Subcutaneous abdominal adipose tissue (tissue), 5 donors: Measurements from ENCODE around the gene TCAP.

ENCODE experiments used
- H3K27ac ChIP-seq: one replicate; pipeline ENCODE4 v1.7.0; 2013; ENCODE audit warnings: low read depth, mild to moderate bottlenecking, inconsistent platforms, low read length, moderate library complexity
- H3K27me3 ChIP-seq, 5 donors: one replicate each; pipeline ENCODE4 v1.7.0; 2013; ENCODE audit warnings: low read length in 5 of 5, inconsistent platforms in 1 of 5; ENCODE audit not compliant: control insufficient read depth in 5 of 5, insufficient read depth in 4 of 5
- H3K36me3 ChIP-seq, 5 donors: one replicate each; pipeline ENCODE4 v1.7.0; 2013; ENCODE audit warnings: low read length in 5 of 5; ENCODE audit not compliant: control insufficient read depth in 5 of 5, insufficient read depth in 5 of 5
- H3K4me1 ChIP-seq, 5 donors: one replicate each; pipeline ENCODE4 v1.7.0; 2013; ENCODE audit warnings: low read length in 5 of 5, mild to moderate bottlenecking in 3 of 5, moderate library complexity in 1 of 5; ENCODE audit not compliant: control insufficient read depth in 5 of 5, insufficient read depth in 5 of 5
- H3K4me3 ChIP-seq, 5 donors: one replicate each; pipeline ENCODE4 v1.7.0; 2013; ENCODE audit warnings: low read length in 5 of 5, low read depth in 1 of 5
- H3K9ac ChIP-seq, 5 donors: one replicate each; pipeline ENCODE4 v1.7.0; 2013; ENCODE audit warnings: low read length in 5 of 5, mild to moderate bottlenecking in 4 of 5, moderate library complexity in 3 of 5
- H3K9me3 ChIP-seq, 5 donors: one replicate each; pipeline ENCODE4 v1.7.0; 2013; ENCODE audit warnings: low read length in 5 of 5; ENCODE audit not compliant: control insufficient read depth in 5 of 5
- donor health status: healthy.
- donor health status: healthy.
- donor health status: healthy.
- donor health status: healthy.
- donor health status: healthy.

Gene TCAP

DNA sequence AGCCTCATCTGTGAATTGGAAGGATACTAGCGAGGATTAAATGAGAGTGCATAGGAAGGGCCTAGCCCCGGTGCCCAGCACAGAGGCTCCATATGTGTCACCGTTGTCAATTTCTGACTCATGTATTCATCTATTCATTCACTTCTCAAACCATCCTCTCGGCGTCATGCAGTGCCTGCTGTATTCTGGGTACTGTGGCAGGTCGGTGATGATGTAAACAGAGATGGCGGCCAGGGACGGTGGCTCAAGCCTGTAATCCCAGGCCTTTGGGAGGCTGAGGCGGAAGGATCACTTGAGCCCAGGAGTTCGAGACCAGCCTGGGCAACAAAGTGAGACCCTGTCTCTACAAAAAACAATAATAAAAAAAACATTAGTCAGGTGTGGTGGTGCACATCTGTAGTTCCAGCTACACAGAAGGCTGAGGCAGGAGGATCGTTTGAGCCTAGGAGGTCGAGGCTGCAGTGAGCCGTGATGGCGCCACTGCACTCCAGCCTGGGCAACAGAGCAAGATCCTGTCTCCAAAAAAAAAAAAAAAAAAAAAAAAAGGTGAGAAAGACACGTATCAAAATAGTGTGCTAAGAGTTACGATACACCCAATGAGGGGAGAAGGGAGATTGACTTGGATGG is 42.7 kb upstream of the TCAP start:
- Histone ChIP-seq H3K36me3 (no peaks in the 10 kb centered on the region), H3K9me3 (no peaks in the 10 kb centered on the region), H3K27me3 (peaks cover 0 to 23% (median 21%) of the 10 kb centered on the region in 5 donors), H3K4me3 (peak overlapping the region in 2 of 5 donors; percentile 17 to 28), H3K4me1 (peaks cover 3 to 42% (median 37%) of the 10 kb centered on the region in 5 donors), H3K27ac (no peak overlapping the region), H3K9ac (no peak overlapping the region)

DNA sequence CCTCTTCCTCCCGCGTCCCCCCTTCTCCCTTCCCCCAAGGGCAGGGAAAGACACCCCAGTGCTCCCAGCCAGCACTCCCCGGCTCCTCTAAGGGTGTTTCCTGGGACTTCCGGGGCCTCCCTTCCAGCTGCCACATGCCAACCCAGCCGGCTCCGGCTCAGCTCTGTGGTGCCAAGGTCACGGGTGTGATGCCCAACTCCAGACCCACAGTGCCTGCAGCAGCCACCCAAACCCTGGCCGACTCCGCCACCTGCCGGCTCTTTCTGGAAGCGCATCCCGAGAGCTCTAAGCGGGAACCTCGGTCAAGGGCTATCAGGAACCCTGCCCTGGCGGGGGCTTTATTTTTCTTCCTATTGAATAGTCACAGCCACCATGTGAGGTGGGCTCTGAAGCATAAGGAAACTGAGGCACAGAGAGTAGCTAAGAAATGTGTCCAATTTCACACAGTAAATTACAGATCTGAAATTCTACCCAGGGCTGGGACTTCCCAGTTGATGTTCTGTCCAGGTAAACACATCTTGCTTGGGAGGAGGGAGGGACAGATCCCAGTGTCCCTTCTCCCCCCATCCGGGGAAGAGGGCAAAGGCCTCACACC is 41.7 kb upstream of the TCAP start:
- H3K9ac ChIP-seq, result no peak overlapping the region
- H3K27ac ChIP-seq, result no peak overlapping the region
- peaks cover 0 to 27% (median 22%) of the 10 kb centered on the region in 5 donors for H3K27me3 ChIP-seq
- H3K9me3 ChIP-seq, result no peaks in the 10 kb centered on the region
- H3K4me3 ChIP-seq, result no peak overlapping the region
- no peaks in the 10 kb centered on the region for H3K36me3 ChIP-seq
- peaks cover 3 to 47% (median 40%) of the 10 kb centered on the region in 5 donors for H3K4me1 ChIP-seq

DNA sequence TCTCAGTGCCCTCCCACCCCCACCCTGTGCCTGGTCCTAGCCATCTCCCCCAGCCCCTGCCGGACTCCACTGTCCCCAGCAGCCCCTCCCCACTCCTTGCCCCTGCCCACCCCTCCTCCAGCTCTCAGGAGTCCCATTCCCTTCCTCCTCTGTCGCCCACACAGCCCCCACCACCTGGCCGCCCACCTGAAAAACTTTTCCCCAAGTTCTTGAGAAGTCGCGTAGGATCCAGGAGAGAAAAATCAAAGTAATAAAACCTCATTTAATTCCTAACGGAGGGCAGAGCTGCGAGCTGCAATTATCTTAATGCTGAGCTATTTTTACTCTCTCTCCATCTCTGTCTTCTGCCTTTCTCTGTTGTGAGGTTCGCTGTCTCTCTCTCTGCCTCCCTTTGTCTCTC is 40.8 kb upstream of the TCAP start:
- Histone ChIP-seq H3K27ac (no peak overlapping the region), H3K4me3 (no peak overlapping the region), H3K27me3 (peaks cover 0 to 30% (median 22%) of the 10 kb centered on the region in 5 donors), H3K4me1 (peaks cover 3 to 49% (median 44%) of the 10 kb centered on the region in 5 donors), H3K9ac (no peak overlapping the region), H3K36me3 (no peaks in the 10 kb centered on the region), H3K9me3 (no peaks in the 10 kb centered on the region)

DNA sequence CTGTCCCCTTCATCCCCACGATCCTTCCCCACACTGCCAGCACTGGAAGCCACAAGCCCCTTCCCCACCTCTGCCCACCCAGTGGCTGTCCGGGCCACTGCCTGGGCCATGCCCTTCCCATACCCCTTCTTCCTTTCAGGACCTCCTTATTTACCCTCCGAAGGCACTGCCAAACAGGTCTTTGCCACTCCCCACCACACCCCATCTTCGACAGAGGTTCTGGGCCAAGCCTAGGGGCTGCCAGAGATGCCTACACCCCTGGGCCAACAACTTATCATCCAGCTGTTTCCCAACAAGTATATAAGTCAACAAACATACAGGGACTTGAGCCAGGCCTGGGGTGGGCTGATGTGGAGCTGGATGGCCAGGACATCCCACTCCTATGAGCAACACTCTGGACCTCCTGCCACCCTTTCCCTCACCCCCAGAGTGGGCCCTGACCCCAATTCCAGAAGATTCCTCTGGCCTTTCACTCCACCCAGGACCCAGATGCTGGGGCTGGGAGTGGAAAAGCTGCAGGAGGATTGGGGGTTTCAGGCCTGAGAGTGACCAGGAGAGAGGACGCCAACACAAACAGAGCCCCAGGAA is 39.9 kb upstream of the TCAP start:
- H3K36me3 ChIP-seq, result no peaks in the 10 kb centered on the region
- peaks cover 0 to 35% (median 24%) of the 10 kb centered on the region in 5 donors for H3K27me3 ChIP-seq
- peaks cover 3 to 59% (median 54%) of the 10 kb centered on the region in 5 donors for H3K4me1 ChIP-seq
- H3K4me3 ChIP-seq, result no peak overlapping the region
- H3K27ac ChIP-seq, result no peak overlapping the region
- H3K9me3 ChIP-seq, result no peaks in the 10 kb centered on the region
- no peak overlapping the region for H3K9ac ChIP-seq

DNA sequence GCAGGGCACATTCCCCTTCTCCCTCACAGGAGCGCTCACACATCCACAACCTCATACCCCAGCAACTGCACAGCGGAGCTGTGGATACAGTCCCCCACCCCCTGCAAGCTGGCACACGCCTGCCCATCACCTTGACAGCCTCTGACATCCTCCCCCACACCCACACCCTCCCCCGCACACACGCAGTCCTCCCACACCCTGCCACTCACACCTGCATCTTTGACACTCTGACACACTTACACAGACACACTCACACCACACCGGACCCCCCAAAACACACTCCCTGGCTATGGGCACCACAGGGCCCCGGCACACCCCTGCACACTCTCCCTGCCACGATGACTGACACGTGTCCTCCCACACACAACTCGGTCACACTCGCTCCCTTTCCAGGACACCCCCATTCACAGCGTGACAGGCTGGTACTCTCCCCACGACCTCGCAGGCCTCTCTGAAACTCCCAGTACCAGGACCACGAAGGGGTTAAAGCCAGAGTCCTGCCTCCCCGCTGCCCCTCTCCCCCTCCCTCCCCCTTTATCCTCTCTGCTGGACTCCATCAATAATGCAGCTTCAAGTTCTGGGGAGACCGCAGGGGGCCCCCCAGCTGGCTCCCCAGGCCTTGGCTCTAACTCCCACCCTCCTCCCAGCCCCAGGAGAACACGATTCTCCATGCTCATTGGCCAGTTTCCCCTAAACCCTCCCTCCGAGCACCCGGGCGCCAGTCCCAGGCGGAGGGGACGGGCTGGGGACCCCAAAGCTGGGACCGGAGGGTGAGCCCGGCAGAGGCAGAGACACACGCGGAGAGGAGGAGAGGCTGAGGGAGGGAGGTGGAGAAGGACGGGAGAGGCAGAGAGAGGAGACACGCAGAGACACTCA is 38.7 kb upstream of the TCAP start, which contains the start of gene PPP1R1B:
Gene PPP1R1B (plus strand): TSS at position 782 of the 876 bp plus-strand sequence. CDS start 441 bp downstream, outside the sequence.
- peak within 1 kb of the TSS; percentile 23 for H3K27ac ChIP-seq
- H3K9me3 ChIP-seq, result no peaks in the 10 kb centered on the region
- peak within 1 kb of the TSS; percentile 43 to 73 (median 62) for H3K4me3 ChIP-seq
- H3K27me3 ChIP-seq, result peaks cover 0 to 40% (median 24%) of the 10 kb centered on the region in 5 donors
- H3K36me3 ChIP-seq, result no peaks in the 10 kb centered on the region
- H3K9ac ChIP-seq, result peak within 1 kb of the TSS in 3 of 5 donors; percentile 30 to 69 (median 56)
- peaks cover 3 to 68% (median 62%) of the 10 kb centered on the region in 5 donors for H3K4me1 ChIP-seq

DNA sequence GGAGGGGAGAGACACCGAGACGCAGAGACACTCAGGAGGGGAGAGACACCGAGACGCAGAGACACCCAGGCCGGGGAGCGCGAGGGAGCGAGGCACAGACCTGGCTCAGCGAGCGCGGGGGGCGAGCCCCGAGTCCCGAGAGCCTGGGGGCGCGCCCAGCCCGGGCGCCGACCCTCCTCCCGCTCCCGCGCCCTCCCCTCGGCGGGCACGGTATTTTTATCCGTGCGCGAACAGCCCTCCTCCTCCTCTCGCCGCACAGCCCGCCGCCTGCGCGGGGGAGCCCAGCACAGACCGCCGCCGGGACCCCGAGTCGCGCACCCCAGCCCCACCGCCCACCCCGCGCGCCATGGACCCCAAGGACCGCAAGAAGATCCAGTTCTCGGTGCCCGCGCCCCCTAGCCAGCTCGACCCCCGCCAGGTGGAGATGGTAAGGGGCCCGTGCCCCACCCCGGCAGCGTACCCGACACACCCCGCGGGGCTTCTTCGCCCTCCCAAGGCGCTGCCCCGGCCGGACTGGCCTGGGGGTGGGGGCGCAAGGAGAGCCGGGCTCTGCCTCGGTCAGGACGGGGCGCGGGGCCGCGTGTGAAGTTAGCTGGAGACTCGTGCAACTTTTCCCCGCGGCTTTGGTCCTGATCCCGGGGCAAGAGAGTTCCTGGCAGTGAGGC is 38.0 kb upstream of the TCAP start:
- H3K27me3 ChIP-seq, result peaks cover 0 to 43% (median 24%) of the 10 kb centered on the region in 5 donors
- H3K9ac ChIP-seq, result peak overlapping the region in 2 of 5 donors; percentile 30 to 67
- peaks cover 1 to 74% (median 68%) of the 10 kb centered on the region in 5 donors for H3K4me1 ChIP-seq
- peak overlapping the region; percentile 23 for H3K27ac ChIP-seq
- H3K36me3 ChIP-seq, result no peaks in the 10 kb centered on the region
- H3K4me3 ChIP-seq, result peak overlapping the region; percentile 43 to 70 (median 62)
- no peaks in the 10 kb centered on the region for H3K9me3 ChIP-seq

DNA sequence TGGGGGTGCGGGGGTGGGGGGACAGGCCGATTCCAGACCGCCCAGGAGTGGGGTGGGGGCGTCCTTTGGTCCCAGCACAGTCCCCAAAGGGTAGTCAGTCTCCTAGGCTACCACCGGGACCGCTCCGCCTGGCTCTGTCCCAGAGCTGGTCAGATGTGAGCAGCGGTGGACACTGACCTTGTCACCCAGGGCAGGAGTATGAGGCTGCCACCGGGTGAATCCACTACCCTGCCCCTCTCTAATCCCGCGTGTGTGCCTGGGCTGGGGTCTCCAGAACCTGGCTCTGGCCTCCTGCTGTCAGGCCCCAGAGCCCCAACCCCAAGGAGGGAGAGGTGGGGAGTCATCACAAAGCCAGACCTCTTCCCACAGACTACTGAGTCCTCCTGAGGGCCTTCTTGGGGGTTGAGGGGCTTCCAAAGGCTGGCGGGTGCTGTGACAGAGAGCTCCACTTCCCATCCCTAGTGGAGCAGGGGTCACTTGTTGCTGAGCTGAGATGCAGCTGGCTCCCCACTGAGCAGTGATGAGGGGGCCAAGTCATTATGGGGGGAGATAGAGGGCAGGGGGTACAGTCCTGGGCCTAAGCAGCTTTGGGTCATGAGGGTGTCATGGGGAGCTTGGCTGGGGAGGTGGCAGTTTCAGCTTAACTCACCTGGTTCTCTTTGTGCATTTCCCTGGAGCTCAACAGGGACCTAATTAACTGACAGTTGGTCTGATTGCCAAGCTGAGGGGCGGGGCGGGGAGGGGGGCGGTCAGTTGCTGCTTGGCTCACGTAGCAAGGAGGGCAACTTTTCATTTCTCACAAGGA is 37.2 kb upstream of the TCAP start:
- Histone ChIP-seq H3K9ac (peak overlapping the region in 3 of 5 donors; percentile 38 to 69 (median 56)), H3K36me3 (no peaks in the 10 kb centered on the region), H3K27me3 (peaks cover 0 to 43% (median 24%) of the 10 kb centered on the region in 5 donors), H3K27ac (peak overlapping the region; percentile 23), H3K4me3 (peak overlapping the region in 4 of 5 donors; percentile 51 to 73 (median 66)), H3K4me1 (peaks cover 0 to 77% (median 70%) of the 10 kb centered on the region in 5 donors), H3K9me3 (no peaks in the 10 kb centered on the region)

DNA sequence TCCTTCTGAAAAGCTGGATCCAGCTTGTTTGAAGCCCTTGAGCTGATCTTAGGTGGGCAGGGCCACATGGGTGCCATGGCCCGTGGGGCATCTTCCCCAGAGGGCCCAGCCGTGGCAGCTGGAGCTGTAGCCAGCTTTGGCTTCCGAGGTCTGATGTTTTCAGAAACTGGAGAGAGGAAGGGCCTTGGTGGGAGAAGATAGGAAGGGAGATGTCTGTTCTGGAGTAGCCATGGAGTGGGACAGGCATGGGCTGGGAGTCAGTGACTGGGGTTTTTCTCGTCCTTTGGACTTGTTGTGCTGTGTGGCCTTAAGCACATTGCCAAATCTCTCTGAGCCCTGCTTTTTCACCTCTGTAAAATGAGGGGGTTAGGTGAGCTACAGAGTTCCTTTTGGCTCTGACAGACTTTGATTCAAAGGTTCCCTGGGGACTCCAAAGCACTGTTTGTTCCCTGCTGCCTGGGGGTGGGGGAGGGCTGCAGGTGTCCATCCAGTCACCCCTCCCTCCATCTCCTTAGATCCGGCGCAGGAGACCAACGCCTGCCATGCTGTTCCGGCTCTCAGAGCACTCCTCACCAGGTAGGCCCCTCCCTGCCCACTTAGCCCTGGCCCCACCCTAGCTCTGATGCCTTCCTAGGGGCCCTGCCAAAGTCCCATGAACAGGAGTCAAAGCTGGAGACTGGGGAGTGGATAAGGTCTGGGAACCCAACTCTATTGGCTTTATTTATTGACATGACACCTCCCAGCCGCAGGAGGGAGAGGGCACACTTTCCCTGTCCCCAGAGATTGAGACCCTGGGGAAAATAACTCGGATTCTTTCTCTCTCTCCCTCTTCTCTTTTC is 36.3 kb upstream of the TCAP start:
- Histone ChIP-seq H3K4me3 (peak overlapping the region in 3 of 5 donors; percentile 6 to 51 (median 22)), H3K4me1 (peaks cover 0 to 82% (median 71%) of the 10 kb centered on the region in 5 donors), H3K27me3 (peaks cover 0 to 43% (median 24%) of the 10 kb centered on the region in 5 donors), H3K27ac (peak overlapping the region; percentile 27), H3K36me3 (no peaks in the 10 kb centered on the region), H3K9me3 (no peaks in the 10 kb centered on the region), H3K9ac (peak overlapping the region in 2 of 5 donors; percentile 27 to 71)
